DMS79 (cell line): ENCODE results near the gene KCTD17.

ENCODE experiments used
- DNase-seq: peaks from one replicate; lab custom pipeline; 2025; lab: John Stamatoyannopoulos, UW

The KCTD17 gene

DNA sequence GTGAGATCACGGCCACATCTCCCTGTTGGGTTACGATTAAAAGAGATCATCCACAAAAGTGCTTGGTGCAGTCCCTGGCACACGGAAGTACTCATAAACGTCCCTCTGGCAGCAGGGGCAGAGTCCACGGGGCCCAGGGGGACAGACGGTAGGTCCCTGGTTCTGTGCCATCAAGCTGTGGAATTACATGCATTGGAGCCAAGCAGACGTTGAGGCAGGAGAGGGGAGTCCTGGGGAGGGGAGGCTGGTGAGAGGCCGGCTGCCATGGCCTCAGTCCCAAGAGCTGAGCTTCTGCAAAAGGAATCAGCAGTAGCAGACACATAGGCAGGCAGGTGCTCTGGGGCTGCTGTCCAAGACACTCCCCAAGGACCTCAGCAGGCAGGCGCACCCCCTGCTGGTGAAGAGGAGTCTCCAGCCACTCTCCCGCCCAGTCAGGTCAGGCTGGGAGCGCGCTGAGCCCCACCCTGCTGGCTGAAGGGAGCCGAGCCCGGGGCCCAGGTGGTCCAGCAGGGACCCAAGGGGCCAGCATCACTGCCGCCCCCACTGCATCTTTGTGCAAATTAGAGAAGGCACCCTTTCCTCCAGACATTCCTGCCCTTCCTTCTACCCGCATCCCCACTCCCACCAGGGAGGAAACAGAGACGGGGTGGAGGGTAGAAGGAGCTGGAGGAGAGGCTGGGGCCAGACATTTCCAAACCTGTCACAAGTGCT is 7.6 kb upstream of the KCTD17 start:
- DNase-seq: no peak

DNA sequence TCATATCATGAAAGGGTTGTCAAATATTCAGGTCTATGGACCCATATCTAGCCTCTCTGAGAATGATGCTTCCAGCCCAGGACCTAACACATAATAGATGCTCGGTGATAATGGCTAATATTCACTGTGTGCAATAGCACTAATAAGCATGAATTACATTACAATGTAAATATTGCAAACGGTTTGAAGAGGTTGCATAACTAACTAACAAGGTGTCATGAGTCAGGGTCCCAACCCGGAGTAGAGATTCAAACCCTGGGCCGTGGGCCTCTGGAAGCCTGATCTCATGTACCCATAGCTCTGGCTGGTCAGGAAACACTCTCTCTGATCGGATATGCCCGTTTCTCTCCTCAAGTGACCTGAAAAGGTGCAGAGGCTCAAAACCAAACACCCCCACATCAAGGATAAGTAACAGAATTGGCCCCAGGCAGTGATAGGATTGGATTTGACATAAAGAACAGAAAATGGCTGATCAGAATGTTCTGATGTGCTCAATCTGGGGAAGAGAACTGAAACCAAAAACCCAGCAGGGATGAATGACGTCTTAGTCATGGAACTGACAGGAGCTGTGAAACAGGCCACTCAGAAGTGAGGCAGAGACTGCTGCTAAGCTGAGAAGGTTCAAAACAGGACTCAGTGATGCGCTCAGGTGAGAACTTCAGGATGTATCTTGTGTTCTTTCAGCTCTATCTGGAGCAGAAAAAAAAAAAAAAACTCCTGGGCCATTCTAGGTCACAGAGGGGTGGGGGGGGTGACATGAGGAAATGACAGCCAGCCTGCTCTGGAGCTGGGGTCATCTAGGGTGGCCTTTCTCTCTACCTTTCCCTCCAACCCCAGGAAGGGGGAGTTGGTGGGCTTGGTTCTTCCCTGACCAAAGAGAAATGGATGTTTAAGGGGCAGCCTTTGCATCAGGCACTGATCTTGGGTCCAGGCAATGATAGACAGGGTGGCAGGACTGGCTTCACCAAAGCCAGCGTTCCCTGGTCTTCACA is 6.6 kb upstream of the KCTD17 start:
- DNase-seq: no peak

DNA sequence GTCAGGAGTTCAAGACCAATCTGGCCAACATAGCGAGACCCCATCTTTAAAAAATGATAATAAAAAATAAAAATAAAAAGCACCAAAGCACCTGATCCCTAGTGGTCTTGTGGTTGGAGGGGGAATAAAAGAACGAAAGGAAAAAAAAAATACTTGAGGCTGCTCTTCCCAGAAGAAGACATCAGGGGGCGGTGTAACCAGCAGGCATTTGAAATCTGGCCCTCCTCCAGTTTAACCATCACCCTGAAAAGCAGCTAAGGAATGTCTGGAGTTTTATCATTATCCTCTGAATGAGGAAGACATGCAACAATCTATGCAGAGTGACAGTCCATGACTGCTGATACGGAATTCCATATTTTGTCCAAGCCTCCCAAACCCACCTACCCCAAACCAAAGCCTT is 5.6 kb upstream of the KCTD17 start:
- no peak for DNase-seq

DNA sequence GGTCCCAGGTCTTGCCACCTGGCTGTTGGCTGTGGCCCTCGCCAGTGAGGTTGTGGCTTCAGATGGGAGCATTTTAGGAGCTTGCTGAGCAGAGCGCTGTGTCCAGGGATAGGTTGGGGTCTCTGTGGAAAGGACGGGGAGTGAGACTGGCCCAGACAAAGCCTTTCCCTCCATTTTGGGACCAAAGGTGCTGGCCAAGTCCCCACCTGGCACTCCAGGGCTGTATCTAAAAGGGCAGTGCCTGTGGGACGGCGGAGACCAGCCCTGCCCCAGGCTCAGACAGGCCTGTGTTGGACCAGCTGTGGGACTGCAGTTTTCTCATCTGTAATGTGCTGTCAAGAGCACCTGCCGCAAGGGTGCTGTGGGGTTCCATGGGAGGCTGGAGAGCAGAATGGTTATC is 5.0 kb upstream of the KCTD17 start:
- no peak for DNase-seq

DNA sequence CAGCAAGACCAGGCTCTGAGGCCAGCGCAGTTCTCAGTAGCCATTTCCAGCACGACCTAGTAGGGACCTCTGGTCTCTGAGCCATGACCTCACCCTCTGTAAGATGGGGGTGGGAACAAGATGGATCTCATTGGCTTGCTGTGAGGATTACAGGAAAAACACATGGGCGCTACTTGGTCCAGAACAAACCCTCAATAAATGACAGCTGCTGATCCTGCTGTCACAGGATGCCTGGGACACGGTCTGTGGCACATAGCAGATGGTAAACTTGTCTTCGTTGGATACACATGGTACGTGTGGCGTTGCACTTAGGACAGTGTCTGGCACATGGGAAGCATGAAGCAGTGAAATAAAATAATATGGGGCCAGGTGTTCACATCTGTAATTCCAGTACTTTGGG is 4.5 kb upstream of the KCTD17 start:
- no peak for DNase-seq

DNA sequence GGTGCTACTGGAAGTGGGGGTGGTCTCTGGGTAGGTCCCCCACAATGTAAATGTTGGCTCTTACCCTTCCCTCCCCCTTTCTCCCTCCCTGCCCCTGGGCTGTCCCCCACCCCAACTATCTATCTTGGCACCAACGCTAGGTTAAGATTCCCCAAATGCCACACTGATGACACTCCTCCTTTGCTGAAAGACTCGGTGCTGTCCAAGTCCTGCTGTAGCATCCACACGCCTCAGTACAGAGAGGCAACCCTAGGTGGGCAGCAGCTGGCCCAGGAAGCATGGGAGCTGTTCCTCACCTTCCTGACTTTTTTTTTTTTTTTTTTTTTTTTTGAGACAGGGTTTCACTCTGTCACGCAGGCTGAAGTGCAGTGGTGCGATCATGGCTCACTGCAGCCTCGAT is 3.4 kb upstream of the KCTD17 start:
- no peak for DNase-seq

DNA sequence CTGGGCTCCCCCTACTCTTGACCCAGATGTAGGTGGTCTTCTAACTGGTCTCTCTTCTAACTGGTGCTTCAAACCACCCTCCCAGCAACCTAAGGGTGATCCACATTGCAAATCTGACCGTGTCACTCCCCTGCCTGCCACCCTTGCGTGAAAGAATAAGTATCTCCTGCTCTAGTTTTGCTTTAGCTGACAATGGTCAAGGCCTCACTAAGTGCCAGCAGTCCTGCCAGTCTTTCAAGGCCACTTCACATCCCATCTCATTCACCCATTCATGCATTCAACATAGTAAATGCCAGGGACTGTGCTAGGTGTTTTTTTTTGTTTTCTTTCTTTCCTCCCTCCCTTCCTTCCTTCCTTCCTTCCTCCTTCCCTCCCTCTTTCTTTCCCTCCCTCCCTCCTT is 2.3 kb upstream of the KCTD17 start:
- no peak for DNase-seq

DNA sequence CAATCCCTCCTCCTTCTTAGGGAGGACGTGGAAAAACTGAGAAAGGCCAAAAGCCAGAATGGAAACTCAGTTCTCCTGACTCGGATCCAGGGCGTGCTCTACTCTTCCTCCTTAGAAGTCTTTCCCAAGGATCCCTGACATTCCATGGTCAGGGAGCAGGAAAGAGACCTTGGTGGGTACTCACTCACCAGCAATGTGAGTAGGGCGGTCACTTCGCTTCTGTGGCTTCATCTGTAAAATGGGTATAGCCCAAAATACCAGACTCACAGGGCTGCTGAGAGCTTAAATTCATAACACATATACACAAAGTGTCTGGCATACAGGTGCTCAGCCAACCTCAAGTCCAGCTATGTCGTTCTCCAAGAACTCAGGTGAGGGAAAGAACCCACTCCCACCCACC is 629 bp upstream of the KCTD17 start:
- DNase-seq: no peak

DNA sequence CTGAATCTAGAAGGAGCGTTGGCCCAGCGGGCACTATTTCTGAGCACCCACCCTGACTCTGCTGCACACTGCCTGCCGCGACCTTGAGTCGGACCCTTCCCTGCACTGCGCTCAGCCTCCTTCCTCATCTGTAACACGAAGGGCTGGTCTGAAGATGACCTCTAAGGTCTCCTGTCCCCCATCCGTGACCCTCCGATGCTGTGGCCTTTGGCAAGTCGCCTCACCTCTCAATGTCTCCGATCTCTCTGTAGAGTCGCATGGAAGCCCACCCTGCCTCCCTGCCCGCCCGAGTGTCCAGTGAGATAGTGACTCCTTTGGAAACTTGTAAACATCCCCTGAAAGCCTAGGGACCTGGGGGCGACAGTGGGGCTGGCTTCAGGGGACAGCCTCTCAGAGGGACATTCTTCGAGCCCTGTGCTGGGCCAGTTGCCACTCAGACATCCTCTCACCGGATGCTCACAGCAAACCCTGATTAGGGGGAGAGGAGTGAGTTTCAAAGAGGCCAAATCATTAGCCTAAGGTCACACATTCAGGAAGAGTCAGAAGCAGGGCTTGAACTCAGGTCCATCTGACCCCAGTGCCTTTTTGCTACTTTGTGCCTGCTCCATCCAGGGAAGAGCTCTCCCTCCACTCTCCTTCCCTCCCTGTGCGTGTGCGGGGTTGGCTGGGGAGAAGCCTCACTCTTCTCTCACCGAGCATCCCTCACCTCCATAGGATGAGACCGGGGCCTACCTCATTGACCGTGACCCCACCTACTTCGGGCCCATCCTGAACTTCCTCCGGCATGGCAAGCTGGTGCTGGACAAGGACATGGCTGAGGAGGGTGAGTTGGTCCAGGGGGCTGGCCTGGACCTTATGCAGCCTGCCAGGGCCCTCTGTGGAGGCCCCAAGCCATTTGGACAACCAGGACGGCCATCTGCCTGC is 1.1 kb downstream of the KCTD17 start:
- DNase-seq: no peak

DNA sequence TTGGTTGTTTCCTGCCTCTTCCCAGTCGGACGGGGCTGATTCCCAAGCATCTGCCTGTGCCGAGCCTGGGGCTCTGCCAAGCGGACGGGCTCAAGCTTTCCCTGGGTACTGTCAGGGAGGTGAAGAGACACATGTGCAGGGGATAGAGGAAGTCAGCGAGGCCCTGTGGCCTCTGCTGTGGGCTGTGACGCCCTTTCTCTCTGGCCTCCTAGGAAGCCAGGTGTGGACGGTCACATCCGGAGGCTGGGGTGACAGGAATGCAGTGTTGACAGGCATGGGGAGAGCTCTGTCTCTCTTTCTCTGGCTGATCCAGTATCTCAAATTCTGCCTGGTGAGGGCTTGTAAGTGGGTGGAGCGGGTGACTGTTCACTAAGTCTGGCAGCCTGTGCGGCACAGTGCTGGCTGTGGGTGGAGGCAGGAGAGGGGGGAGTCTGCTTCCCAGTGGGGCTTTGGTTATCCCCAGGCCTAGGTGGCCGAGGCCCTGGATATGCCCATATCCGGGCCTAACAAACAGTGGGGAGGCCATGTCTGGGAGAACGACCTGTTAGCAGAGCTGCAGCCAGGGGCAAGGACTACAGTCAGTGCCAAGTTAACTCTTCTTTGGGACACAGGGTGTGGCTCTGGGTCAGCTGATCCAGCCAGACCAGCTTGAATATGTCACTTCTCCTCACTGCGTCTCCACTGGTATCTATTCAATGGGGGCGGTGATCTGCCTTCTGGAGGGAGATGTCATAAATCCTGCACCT is 1.9 kb downstream of the KCTD17 start:
- no peak for DNase-seq

DNA sequence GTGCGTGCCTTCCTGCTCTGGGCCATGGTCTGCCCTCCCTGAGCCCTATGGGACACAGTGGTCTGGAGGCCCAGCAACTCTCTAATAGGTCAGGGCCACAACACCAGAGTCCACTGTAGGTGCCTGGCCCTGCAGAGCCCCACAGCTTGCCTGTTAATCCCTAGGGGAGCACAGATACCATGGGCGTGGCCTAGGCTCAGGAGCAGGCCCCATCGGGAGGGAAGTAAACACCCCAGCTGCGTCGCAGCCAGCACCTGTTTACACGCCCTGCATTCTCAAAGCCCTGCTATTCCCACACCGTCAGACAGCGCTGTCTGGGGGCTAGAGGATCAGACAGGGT is 2.5 kb downstream of the KCTD17 start:
- no peak for DNase-seq

DNA sequence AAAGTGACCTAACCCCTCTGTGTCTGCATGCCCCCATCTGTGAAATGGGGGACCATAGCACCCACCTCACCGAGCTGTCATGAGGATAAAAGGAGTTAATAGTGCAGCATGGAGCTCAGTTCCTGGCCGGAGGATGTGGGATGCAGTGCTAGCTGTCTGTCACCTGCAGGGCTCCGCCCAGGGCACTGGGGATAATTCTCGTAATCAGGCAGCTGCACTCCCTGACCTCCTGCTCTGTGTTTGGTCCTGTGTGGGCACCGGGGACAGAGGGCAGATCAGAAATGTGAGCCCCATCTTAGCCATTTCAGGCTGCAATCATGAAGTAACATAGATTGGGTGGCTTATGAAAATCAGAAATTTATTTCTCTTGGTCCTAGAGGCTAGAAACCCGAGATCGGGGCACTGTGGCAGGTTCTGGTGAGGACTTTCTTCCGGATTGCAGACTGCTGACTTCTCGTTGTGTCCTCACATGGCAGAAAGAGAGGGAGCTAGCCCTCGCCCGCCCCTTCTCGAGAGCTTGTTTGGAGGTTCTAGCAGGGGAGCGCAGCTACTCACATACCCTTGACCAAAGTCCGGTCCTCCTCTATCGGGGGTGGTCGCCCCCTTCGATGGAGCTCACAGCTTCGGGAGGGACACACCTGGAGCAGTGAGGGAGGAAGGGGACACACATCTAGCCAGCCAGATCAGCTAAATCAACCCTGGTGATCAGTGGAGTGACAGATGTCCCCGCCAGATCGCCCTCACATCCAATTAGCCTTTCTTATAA is 3.2 kb downstream of the KCTD17 start:
- DNase-seq: no peak

DNA sequence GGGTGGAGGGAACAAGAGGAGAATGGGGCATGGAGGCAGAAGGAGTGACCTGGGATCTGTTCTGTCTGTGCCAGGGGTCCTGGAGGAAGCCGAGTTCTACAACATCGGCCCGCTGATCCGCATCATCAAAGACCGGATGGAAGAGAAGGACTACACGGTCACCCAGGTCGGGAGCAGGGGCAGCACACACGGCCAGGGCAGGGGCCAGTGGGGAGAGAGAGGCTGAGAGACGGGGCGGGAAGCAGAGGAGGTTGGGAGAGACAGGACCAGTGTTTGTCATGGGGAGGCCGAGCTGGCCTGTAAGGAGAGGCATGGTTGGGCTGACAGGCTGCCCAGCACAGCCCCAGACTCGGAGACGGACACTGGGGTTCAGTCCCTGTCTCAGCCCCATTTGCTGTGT is 4.7 kb downstream of the KCTD17 start:
- DNase-seq: no peak

DNA sequence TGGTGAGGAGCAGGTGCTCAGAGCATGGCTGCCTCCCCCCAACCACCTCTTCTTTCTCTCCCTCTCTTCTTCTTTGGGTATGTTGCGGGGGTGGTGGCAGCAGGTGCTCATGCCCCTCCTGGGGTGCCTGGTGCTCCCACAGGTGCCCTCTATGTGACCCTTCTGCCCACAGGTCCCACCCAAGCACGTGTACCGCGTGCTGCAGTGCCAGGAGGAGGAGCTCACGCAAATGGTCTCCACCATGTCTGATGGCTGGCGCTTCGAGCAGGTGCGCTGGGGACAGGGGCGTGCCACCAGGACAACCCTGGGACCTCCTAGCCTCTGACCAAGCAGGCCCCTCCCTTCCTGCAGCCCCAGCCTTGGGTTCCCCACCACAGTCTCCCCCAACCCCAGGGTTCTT is 5.7 kb downstream of the KCTD17 start:
- DNase-seq: no peak

DNA sequence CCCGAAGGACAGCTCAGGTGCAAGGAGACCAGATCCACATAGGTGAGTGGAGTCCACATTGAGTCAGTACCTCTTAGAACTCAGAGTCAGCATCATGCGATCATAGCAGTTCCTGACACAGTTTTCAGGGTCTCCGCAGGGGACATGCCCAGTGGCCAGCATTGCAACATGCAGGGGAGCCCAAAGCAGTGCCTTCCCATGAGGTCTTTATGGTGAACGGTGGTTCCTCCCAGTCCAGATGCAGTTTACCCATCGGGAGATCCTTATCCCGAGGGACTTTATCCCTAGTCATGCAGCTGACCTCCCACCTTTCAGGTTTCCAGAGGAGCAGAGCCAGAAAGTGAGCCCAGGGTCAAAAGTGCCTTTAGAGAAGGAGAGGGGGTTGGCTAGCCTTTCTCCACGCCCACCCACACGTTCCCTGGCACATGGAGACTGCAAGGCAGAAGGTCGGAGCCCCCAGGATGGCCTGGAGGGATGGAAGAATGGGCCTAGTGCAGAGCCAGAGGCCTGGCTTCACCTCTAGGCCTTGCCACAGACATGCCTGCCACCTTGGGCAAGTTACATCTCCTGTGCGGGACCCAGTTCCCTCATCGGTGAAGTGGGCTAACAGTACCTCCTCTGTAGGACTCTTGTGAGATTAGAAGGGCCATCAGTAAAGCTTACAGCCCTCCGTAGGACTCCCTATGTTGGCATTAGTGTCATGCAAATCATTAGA is 6.4 kb downstream of the KCTD17 start:
- no peak for DNase-seq

DNA sequence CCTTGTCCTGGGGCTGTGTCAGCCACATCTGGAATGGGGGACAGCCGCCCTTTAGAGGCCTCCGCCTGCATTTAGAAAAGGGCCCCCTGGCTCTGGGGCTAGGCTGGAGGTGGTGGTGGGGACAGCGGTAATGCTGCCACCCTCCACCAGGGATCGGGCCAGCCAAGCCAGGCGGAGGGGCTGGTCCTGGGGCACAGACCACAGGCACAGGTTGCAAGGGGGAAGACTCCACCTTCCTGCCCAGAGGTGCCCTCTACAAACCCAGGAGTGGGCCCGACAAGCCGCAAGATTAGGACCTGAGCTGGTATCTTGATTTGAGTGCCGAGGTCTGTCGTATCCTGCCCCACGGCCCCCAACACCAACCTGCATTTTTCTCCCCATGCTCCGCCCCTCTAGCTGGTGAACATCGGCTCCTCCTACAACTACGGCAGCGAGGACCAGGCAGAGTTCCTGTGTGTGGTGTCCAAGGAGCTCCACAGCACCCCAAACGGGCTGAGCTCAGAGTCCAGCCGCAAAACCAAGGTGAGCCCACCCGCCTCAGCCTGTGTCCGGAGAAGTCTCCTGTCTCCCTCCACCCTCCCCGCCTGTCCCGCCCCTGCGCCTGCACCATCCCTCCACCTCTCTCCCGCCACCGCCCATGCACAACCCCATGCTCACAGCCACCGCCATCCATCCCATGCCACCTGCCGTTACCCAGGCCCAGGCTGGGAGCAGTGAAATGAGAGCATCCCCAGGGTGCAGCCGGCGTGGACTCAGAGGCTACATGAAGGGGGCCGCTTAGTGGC is 7.6 kb downstream of the KCTD17 start:
- no peak for DNase-seq

DNA sequence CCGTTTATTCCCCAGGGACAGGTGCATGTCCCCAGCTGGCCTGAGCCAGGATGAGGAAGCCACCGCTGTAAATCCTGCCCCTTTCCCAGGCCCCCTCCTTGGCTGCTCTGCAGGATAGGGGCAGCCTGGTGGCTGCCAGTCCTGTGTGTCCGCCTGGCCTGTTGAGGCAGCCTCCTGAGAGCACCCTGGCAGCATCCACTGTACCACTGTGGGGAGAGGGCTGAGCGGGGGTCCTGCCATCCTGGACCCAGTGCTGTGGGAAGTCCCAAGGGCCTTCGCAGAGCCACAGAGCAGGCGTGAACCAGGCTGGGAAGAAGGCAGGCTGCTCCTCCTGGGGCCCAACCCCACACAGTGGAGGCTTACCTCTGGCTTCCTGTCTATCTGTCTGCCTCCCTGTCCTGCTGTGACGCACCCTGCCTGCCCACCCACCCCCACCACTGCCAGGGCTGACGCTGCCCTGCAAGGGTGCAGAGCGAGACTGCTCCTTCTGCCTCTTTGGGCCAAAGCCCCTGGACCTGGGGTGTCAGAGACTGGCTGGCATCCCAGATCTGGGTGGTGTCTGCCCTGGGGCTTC is 8.4 kb downstream of the KCTD17 start:
- no peak for DNase-seq

DNA sequence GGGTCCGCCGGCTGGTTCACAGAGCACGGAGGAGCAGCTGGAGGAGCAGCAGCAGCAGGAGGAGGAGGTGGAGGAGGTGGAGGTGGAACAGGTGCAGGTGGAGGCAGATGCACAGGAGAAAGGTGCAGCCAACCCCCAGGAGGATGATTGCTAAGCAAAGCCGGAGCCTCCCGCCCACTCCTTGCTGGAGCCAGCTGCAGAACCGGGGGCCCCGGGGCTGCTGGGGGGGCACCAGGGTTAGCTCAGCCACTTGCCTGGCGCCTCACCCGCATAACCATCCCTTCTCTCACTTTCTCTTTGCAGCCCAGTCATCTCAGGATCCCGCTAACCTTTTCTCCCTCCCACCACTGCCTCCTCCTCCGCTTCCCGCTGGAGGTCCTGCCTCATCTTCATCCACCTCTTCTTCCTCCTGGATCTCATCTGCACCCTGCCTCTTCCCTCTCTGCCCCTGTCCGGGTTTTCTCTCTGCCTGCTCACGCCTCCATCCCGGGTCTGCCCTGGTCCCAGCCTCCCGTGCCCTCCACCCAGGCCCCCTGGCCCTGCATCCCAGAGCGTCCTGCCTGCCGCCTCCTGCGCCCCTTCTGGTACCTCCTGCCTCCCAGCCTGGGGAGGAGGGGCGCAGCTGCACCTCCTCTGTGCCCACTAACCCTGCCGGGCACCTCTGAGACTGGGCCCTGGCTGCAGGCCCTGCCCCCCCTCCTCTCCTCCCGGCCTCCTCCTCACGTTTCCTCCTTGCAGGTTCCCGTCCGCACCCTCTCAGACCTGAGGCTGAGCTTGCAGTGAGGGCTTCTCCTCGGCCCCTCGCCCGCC is 9.5 kb downstream of the KCTD17 start:
- DNase-seq: no peak
